OCI-LY7 (cell line): Measurements from ENCODE around the gene DNAI1. TPM values are rescaled to one million over a fixed set of nuclear protein-coding genes. Genes with fewer than 3 reads are reported as not detected.

Experiments
- BruUV-seq: library from RNA; stranded (reverse); fragments of 400-500 nt; replicated peaks from 2 replicates; lab custom pipeline; 2021; lab: Mats Ljungman, UMichigan
- CTCF ChIA-PET: fragments of 300-600 bp; sonication (Branson Sonifier 250); formaldehyde crosslinking; loops from one replicate; lab custom pipeline; 2022; ENCODE audit warnings: antibody characterized with exemption; ENCODE audit not compliant: unreplicated experiment; lab: Charles Lee
- POLR2A ChIA-PET: fragments of 300-600 bp; sonication (Branson Sonifier 250); formaldehyde crosslinking; loops from one replicate; lab custom pipeline; 2022; ENCODE audit warnings: antibody characterized with exemption; lab: Charles Lee
- DNase-seq: peaks from one replicate; pipeline ENCODE4 v3.0.0-alpha.2; 2015; ENCODE audit warnings: low spot score
- H2AFZ ChIP-seq: fragments of 200-600 bp; sonication (generic), shearing (Covaris generic); 2 replicates; pipeline ENCODE4 v1.6.1; 2014; ENCODE audit warnings: mild to moderate bottlenecking, antibody characterized with exemption, low read length, moderate library complexity
- H3K27ac ChIP-seq: fragments of 200-600 bp; sonication (generic); 2 replicates; pipeline ENCODE4 v1.5.1; 2014; ENCODE audit warnings: mixed run types, low read depth, mild to moderate bottlenecking, moderate library complexity, low read length, inconsistent platforms; ENCODE audit not compliant: poor library complexity, severe bottlenecking
- H3K36me3 ChIP-seq: fragments of 200-600 bp; sonication (generic); 2 replicates; pipeline ENCODE4 v1.6.1; 2014; ENCODE audit warnings: mild to moderate bottlenecking, antibody characterized with exemption, low read length, moderate library complexity, mixed read lengths; ENCODE audit not compliant: insufficient read depth
- H3K4me1 ChIP-seq: fragments of 200-600 bp; sonication (generic); 2 replicates; pipeline ENCODE4 v1.5.1; 2014; ENCODE audit warnings: mild to moderate bottlenecking, low read length; ENCODE audit not compliant: insufficient read depth, poor library complexity, severe bottlenecking
- H3K4me2 ChIP-seq: fragments of 200-600 bp; sonication (generic); 2 replicates; pipeline ENCODE4 v1.6.1; 2014; ENCODE audit warnings: mild to moderate bottlenecking, low read length
- H3K4me3 ChIP-seq: fragments of 200-600 bp; sonication (generic); 2 replicates; pipeline ENCODE4 v1.5.1; 2014; ENCODE audit warnings: mild to moderate bottlenecking, low read depth, low read length; ENCODE audit not compliant: poor library complexity, severe bottlenecking
- H3K79me2 ChIP-seq: fragments of 200-600 bp; sonication (generic); 2 replicates; pipeline ENCODE4 v1.6.1; 2016; ENCODE audit warnings: low read depth, mild to moderate bottlenecking, low read length, moderate library complexity, mixed read lengths; ENCODE audit not compliant: insufficient read depth
- H3K9me2 ChIP-seq: fragments of 200-600 bp; sonication (generic); 2 replicates; pipeline ENCODE4 v1.6.1; 2016; ENCODE audit warnings: mild to moderate bottlenecking, low read length, mixed read lengths; ENCODE audit not compliant: insufficient read depth
- H3K9me3 ChIP-seq: fragments of 200-600 bp; sonication (generic); 2 replicates; pipeline ENCODE4 v1.6.1; 2014; ENCODE audit warnings: mild to moderate bottlenecking, mixed run types, low read length, mixed read lengths
- H4K20me1 ChIP-seq: fragments of 200-600 bp; sonication (generic); 2 replicates; pipeline ENCODE4 v1.6.1; 2014; ENCODE audit warnings: mild to moderate bottlenecking, antibody characterized with exemption, low read length, moderate library complexity, mixed read lengths; ENCODE audit not compliant: insufficient read depth
- EZH2phosphoT487 ChIP-seq: fragments of 200-600 bp; sonication (generic); IDR thresholded peaks from 2 replicates; pipeline ENCODE4 v1.6.1; 2018; ENCODE audit warnings: low read depth, borderline replicate concordance, mild to moderate bottlenecking, mixed run types, antibody characterized with exemption, low read length, moderate library complexity, mixed read lengths
- intact Hi-C: fragments of 100-400 bp; cut with micrococcal nuclease; formaldehyde crosslinking; loops from one replicate; pipeline ENCODE4 v1.10.0; 2022; ENCODE audit not compliant: unreplicated experiment
- total RNA-seq, 2 experiments: library from RNA; depleted of rRNA in 1 of 2; stranded (reverse); fragments of >200 nt in 1 of 2; shearing (Covaris generic) in 1 of 2; gene quantifications; 2 replicates each; pipeline ENCODE4 v1.2.3, GENCODE V29; 2014 to 2022
- TF ChIP-seq, protein P1 (sequence below): fragments of 200-600 bp; sonication (generic); conservative IDR thresholded peaks from 2 replicates; pipeline ENCODE4 v1.5.1; 2014; ENCODE audit warnings: mild to moderate bottlenecking, antibody characterized with exemption, low read length, moderate library complexity, mixed read lengths

Gene DNAI1
- total RNA-seq, 2 experiments from 2014 or later, result 0.57 to 0.97 TPM

DNA sequence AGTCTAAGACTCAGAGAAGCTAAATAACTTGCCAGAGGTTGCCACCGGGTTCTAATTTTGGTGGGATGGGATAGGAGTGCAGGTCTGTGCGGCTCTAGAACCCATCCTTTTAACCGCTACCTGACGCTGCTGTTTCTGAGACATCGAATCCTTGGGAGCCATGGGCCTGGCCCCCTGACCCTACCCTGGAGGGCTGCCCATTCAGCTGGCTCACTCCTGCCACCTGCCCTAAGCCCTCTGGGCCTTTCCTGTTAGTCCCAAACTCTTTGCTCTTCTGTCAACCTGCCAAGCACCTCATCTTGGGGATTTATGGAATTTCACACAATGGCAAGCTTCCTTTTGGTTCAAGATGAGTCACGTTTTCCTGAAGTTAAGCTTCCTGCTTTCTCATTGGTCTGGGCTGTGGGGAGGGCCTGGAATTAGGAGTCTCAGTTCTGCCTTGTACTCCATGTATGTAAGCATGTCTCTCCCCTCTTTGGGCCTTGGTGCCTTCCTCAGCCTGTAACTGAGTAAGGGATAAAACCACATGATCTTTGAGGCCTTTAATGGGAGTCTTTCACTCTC is 37.6 kb downstream of the DNAI1 start:
- CTCF ChIA-PET, result no interaction called here
- BruUV-seq, result no TSS peak
- H3K4me2 ChIP-seq, result no peak overlapping the region
- TF ChIP-seq, protein P1, sequence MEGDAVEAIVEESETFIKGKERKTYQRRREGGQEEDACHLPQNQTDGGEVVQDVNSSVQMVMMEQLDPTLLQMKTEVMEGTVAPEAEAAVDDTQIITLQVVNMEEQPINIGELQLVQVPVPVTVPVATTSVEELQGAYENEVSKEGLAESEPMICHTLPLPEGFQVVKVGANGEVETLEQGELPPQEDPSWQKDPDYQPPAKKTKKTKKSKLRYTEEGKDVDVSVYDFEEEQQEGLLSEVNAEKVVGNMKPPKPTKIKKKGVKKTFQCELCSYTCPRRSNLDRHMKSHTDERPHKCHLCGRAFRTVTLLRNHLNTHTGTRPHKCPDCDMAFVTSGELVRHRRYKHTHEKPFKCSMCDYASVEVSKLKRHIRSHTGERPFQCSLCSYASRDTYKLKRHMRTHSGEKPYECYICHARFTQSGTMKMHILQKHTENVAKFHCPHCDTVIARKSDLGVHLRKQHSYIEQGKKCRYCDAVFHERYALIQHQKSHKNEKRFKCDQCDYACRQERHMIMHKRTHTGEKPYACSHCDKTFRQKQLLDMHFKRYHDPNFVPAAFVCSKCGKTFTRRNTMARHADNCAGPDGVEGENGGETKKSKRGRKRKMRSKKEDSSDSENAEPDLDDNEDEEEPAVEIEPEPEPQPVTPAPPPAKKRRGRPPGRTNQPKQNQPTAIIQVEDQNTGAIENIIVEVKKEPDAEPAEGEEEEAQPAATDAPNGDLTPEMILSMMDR, result no peak
- TF ChIP-seq EZH2phosphoT487, result no peak
- no peaks in the 10 kb centered on the region for H3K9me3 ChIP-seq
- no peak overlapping the region for H3K4me3 ChIP-seq
- no peak overlapping the region for H2AFZ ChIP-seq
- no peaks in the 10 kb centered on the region for H3K79me2 ChIP-seq
- POLR2A ChIA-PET, result interaction anchor here (0.6 kb wide), 2 partner anchors 127 to 1373 kb away, joined by 3 read pairs; no protein-coding TSS in a partner anchor
- intact Hi-C loops, result no loop called here
- no peak overlapping the region for H3K27ac ChIP-seq
- no peaks in the 10 kb centered on the region for H3K9me2 ChIP-seq
- no peak for DNase-seq
- H3K4me1 ChIP-seq, result no peaks in the 10 kb centered on the region
- H3K36me3 ChIP-seq, result no peaks in the 10 kb centered on the region
- H4K20me1 ChIP-seq, result no peaks in the 10 kb centered on the region; the same call in 1 of the 2 replicates

DNA sequence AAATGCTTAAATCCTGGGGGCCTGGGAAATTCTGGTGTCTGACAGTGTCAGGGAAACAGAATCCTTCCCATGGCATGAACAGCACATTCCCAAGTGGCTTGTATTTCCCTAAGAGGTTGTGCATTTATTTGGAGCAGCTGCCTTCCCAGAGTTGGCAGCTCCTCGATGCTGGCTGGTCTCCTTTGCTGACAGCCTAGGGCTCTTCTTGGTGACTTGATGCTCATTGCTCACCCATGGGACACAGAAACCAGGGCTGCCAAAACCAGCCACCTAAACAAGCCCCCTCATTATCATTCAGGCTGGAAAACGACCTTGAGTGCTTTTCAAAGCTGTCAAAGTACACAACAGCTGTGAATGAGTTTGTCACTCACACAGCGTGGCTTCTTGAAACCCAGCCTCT is 39.9 kb downstream of the DNAI1 start:
- Histone ChIP-seq H4K20me1 (no peaks in the 10 kb centered on the region; the same call in 1 of the 2 replicates), H3K4me1 (no peaks in the 10 kb centered on the region), H3K36me3 (no peaks in the 10 kb centered on the region), H2AFZ (no peak overlapping the region), H3K9me3 (no peaks in the 10 kb centered on the region), H3K27ac (no peak overlapping the region), H3K79me2 (no peaks in the 10 kb centered on the region), H3K4me3 (no peak overlapping the region), H3K4me2 (no peak overlapping the region), H3K9me2 (no peaks in the 10 kb centered on the region)
- BruUV-seq, result no TSS peak
- POLR2A ChIA-PET, result no interaction called here
- DNase-seq, result no peak
- TF ChIP-seq, protein P1, result no peak
- TF ChIP-seq EZH2phosphoT487, result no peak
- CTCF ChIA-PET, result interaction anchor here (1.2 kb wide), 1 partner anchor 95 kb away, joined by 4 read pairs; no protein-coding TSS in a partner anchor
- intact Hi-C loops, result no loop called here

DNA sequence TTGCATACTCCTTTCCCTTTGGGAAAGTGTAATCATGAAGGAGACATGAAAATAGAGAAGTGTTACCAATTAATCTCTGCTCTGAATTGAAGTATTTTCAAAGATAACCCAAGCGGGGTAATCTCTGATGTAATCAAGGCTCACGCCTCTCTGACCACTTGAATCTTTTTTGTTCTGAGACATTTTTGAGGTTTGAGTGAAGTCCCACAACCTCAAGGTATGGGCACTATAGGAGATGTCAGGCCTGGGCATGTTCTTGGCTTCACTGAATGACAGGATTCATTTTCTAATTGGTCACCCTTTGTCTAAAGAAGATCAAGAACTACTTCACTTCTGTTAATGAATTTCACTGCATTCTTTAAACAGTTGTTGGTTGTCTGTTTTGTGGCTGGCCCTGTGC is 40.5 kb downstream of the DNAI1 start:
- Histone ChIP-seq H3K9me3 (no peaks in the 10 kb centered on the region), H3K36me3 (no peaks in the 10 kb centered on the region), H2AFZ (no peak overlapping the region), H3K4me3 (no peak overlapping the region), H3K79me2 (no peaks in the 10 kb centered on the region), H3K4me2 (no peak overlapping the region), H3K4me1 (no peaks in the 10 kb centered on the region), H4K20me1 (no peaks in the 10 kb centered on the region; the same call in 1 of the 2 replicates), H3K9me2 (no peaks in the 10 kb centered on the region), H3K27ac (no peak overlapping the region)
- ChIA-PET POLR2A (no interaction called here), CTCF (no interaction called here)
- BruUV-seq, result no TSS peak
- no peak for DNase-seq
- TF ChIP-seq, protein P1, result no peak
- intact Hi-C loops, result no loop called here
